PC-9 (cell line): ENCODE data around the gene RAD17. TPM values are rescaled to one million over a fixed set of nuclear protein-coding genes. Genes with fewer than 3 reads are reported as not detected.

ENCODE experiments used
- BruUV-seq: library from RNA; stranded (reverse); fragments of 400-500 nt; replicated peaks from 2 replicates; lab custom pipeline; 2021; lab: Mats Ljungman, UMichigan
- CTCF ChIA-PET: fragments of 300-600 bp; sonication (Branson Sonifier 250); formaldehyde crosslinking; loops from one replicate; lab custom pipeline; 2022; ENCODE audit warnings: antibody characterized with exemption; lab: Charles Lee
- POLR2A ChIA-PET: fragments of 300-600 bp; sonication (Branson Sonifier 250); formaldehyde crosslinking; loops from one replicate; lab custom pipeline; 2022; ENCODE audit warnings: antibody characterized with exemption; ENCODE audit not compliant: unreplicated experiment; lab: Charles Lee
- DNase-seq, 2 experiments: peaks; one replicate each; pipeline versions ENCODE4 v3.0.0 to v3.0.0-alpha.2; 2015 to 2022; ENCODE audit warnings: mixed read lengths in 1 of 2
- H2AFZ ChIP-seq: fragments of 200-600 bp; sonication (generic); 2 replicates; pipeline ENCODE4 v1.8.1; 2017; ENCODE audit warnings: antibody characterized with exemption
- H3F3A ChIP-seq: fragments of 200-600 bp; sonication (generic); 2 replicates; pipeline ENCODE4 v1.8.1; 2017; ENCODE audit warnings: antibody characterized with exemption, mild to moderate bottlenecking, low read depth; ENCODE audit not compliant: insufficient read depth
- H3K27ac ChIP-seq: fragments of 200-600 bp; sonication (generic); 2 replicates; pipeline ENCODE4 v1.6.1; 2016; ENCODE audit warnings: mixed run types
- H3K27me3 ChIP-seq: fragments of 200-600 bp; sonication (generic); 2 replicates; pipeline ENCODE4 v1.6.1; 2016; ENCODE audit warnings: low read depth, mixed run types; ENCODE audit not compliant: insufficient read depth
- H3K36me3 ChIP-seq: fragments of 200-600 bp; sonication (generic); 2 replicates; pipeline ENCODE4 v1.6.1; 2016; ENCODE audit warnings: low read depth, mixed run types
- H3K4me1 ChIP-seq: fragments of 200-600 bp; sonication (generic); replicated peaks from 2 replicates; pipeline ENCODE4 v1.6.1; 2016; ENCODE audit warnings: mixed run types; ENCODE audit not compliant: insufficient read depth
- H3K4me2 ChIP-seq: fragments of 200-600 bp; sonication (generic); 2 replicates; pipeline ENCODE4 v1.6.1; 2017; ENCODE audit warnings: mixed run types
- H3K4me3 ChIP-seq: fragments of 200-600 bp; sonication (generic); 2 replicates; pipeline ENCODE4 v1.6.1; 2016; ENCODE audit warnings: mixed run types
- H3K79me2 ChIP-seq: fragments of 200-600 bp; sonication (generic); 2 replicates; pipeline ENCODE4 v1.6.1; 2017; ENCODE audit warnings: low read depth, mixed run types
- H3K9me2 ChIP-seq: fragments of 200-600 bp; sonication (generic); 2 replicates; pipeline ENCODE4 v1.8.1; 2017; ENCODE audit warnings: mild to moderate bottlenecking; ENCODE audit not compliant: insufficient read depth
- H3K9me3 ChIP-seq: fragments of 200-600 bp; sonication (generic); 2 replicates; pipeline ENCODE4 v1.8.1; 2016; ENCODE audit warnings: low read depth; ENCODE audit not compliant: insufficient read depth
- H4K20me1 ChIP-seq: fragments of 200-600 bp; sonication (generic); 2 replicates; pipeline ENCODE4 v1.8.1; 2017; ENCODE audit not compliant: insufficient read depth
- CTCF ChIP-seq: fragments of 200-600 bp; sonication (generic); conservative IDR thresholded peaks from 2 replicates; pipeline ENCODE4 v1.6.1; 2017; ENCODE audit warnings: mixed run types, antibody characterized with exemption, mild to moderate bottlenecking, moderate library complexity
- EZH2 ChIP-seq: fragments of 200-600 bp; sonication (generic); IDR thresholded peaks from 2 replicates; pipeline ENCODE4 v1.8.0; 2017; ENCODE audit warnings: antibody characterized with exemption, low read depth
- intact Hi-C: fragments of 100-400 bp; cut with micrococcal nuclease; formaldehyde crosslinking; loops from one replicate; pipeline ENCODE4 v1.10.0; 2022; ENCODE audit not compliant: unreplicated experiment
- total RNA-seq: library from RNA; stranded (reverse); gene quantifications from 2 replicates; pipeline ENCODE4 v1.2.3, GENCODE V29; 2021

The RAD17 gene
- total RNA-seq, 1 experiment from 2014 or later: 21.1 TPM

- no peak overlapping the region for H3K27ac ChIP-seq
- no peak overlapping the region for H3K4me2 ChIP-seq
- no peak overlapping the region for H3K4me3 ChIP-seq
- no peaks in the 10 kb centered on the region for H3K36me3 ChIP-seq
- intact Hi-C loops: no loop called here
- no peaks in the 10 kb centered on the region for H3F3A ChIP-seq
- TF ChIP-seq CTCF (no peak), EZH2 (no peak)
- no peaks in the 10 kb centered on the region for H3K9me3 ChIP-seq
- H4K20me1 ChIP-seq: no peaks in the 10 kb centered on the region
- CTCF ChIA-PET: no interaction called here
- no peaks in the 10 kb centered on the region for H3K79me2 ChIP-seq
- H3K27me3 ChIP-seq: no peaks in the 10 kb centered on the region
- H3K4me1 ChIP-seq: no peaks in the 10 kb centered on the region
- BruUV-seq: no TSS peak
- POLR2A ChIA-PET: no interaction called here
- no peaks in the 10 kb centered on the region for H3K9me2 ChIP-seq
- no peak for DNase-seq
- no peak overlapping the region for H2AFZ ChIP-seq
These were observed 26.5 kb upstream of the RAD17 start for GRCh38 chr5:69343083-69343482.

GRCh38 chr5:69350664-69351063, 19.0 kb upstream of the RAD17 start:
- Histone ChIP-seq H3K27ac (no peak overlapping the region), H3F3A (peaks cover 14% of the 10 kb centered on the region; the same call in 1 of the 2 replicates), H3K4me2 (no peak overlapping the region), H3K9me2 (no peaks in the 10 kb centered on the region), H3K4me3 (no peak overlapping the region), H4K20me1 (no peaks in the 10 kb centered on the region), H3K36me3 (0 out of 2 replicates have a peak, but pooled peaks cover 7% of the 10 kb centered on the region), H3K9me3 (no peaks in the 10 kb centered on the region), H3K4me1 (no peaks in the 10 kb centered on the region), H3K27me3 (no peaks in the 10 kb centered on the region), H2AFZ (no peak overlapping the region), H3K79me2 (no peaks in the 10 kb centered on the region)
- intact Hi-C loops: no loop called here
- DNase-seq: no peak
- TF ChIP-seq EZH2 (no peak), CTCF (no peak)
- ChIA-PET POLR2A (no interaction called here), CTCF (no interaction called here)
- BruUV-seq: no TSS peak

GRCh38 chr5:69359699-69360098, 9.9 kb upstream of the RAD17 start:
- intact Hi-C loops: no loop called here
- CTCF ChIA-PET: interaction anchor here (0.5 kb wide), 1 partner anchor 28 kb away, joined by 14 read pairs; no protein-coding TSS in a partner anchor

More at GRCh38 chr5:69359699-69360098, 9.9 kb upstream of the RAD17 start:
- no peak overlapping the region for H3K27ac ChIP-seq
- H3K27me3 ChIP-seq: no peaks in the 10 kb centered on the region
- H3K4me2 ChIP-seq: no peak overlapping the region
- BruUV-seq: no TSS peak
- H3K4me3 ChIP-seq: no peak overlapping the region
- POLR2A ChIA-PET: no interaction called here
- peaks cover 12% of the 10 kb centered on the region for H3K36me3 ChIP-seq
- no peaks in the 10 kb centered on the region for H3K4me1 ChIP-seq
- no peak overlapping the region for H2AFZ ChIP-seq
- H3K79me2 ChIP-seq: peaks cover 39% of the 10 kb centered on the region
- TF ChIP-seq EZH2: no peak
- no peak for TF ChIP-seq CTCF
- peaks cover 24% of the 10 kb centered on the region for H4K20me1 ChIP-seq
- H3K9me2 ChIP-seq: no peaks in the 10 kb centered on the region
- no peaks in the 10 kb centered on the region for H3K9me3 ChIP-seq
- DNase-seq: no peak
- H3F3A ChIP-seq: peaks cover 11% of the 10 kb centered on the region; the same call in 1 of the 2 replicates
